ENCODE results near the gene KCNMB3.

GRCh38 chr3:179200790-179201189 is 50.1 kb downstream of the KCNMB3 start:
- TF ChIP-seq CHD2 (IDR thresholded peaks at IDR 0.05; ENCODE audit: low read length), result no peak
- TF ChIP-seq BRCA1 (IDR thresholded peaks at IDR 0.05; ENCODE audit: low read depth, low read length), result no peak
- no peak for TF ChIP-seq CTCF (IDR thresholded peaks at IDR 0.05; ENCODE audit: control extremely low read depth in 1 of 3, insufficient read depth in 1 of 3, low read depth in 1 of 3, low read length in 3 of 3)
- TF ChIP-seq RAD21 (IDR thresholded peaks at IDR 0.05 in 1 of 2, conservative IDR thresholded peaks at IDR 0.05 in 1 of 2; ENCODE audit: low read depth in 2 of 2, low read length in 2 of 2), result no peak
